ENCODE data around the gene PRDM16.
"Not testable (repeated sequence)": the region's sequence is repeated elsewhere in the genome, so short reads cannot be mapped to it uniquely, and the experiment has no call there.

The PRDM16 gene

GRCh38 chr1:3087049-3087448, 18.0 kb downstream of the PRDM16 start:
- H3K9me3 ChIP-seq (ENCODE audit: control insufficient read depth, insufficient read depth, low read depth, low read length), result no peaks in the 10 kb centered on the region
- TF ChIP-seq ZNF585B (tag by site-specific recombination; IDR thresholded peaks at IDR 0.05) (no peak), KLF8 (tag by site-specific recombination; IDR thresholded peaks at IDR 0.05) (peak; percentile 31; the same call in 1 of the 2 replicates), ZNF600 (tag by site-specific recombination; IDR thresholded peaks at IDR 0.05) (no peak), AEBP2 (tag by site-specific recombination; IDR thresholded peaks at IDR 0.05; ENCODE audit: borderline replicate concordance) (no peak), ZNF433 (tag by site-specific recombination; IDR thresholded peaks at IDR 0.05; ENCODE audit: low read depth) (no peak), KLF1 (tag by site-specific recombination; IDR thresholded peaks at IDR 0.05) (peak; percentile 63)
- CTCF ChIA-PET, result no interaction called here
- no peaks in the 10 kb centered on the region for H3K4me1 ChIP-seq (ENCODE audit: control insufficient read depth, insufficient read depth, low read length)
- POLR2A ChIA-PET, result no interaction called here
- H3K36me3 ChIP-seq (ENCODE audit: control insufficient read depth in 2 of 2, insufficient read depth in 1 of 2, low read length in 2 of 2), result peaks cover 0 to 13% of the 10 kb centered on the region in 2 experiments; a peak in 1 of 3 replicates
- no peak overlapping the region for H3K4me3 ChIP-seq (ENCODE audit: low read depth, low read length)
- H3K27ac ChIP-seq (ENCODE audit: extremely low read depth, low read depth, low read length), result no peak overlapping the region

GRCh38 chr1:3087946-3088668, 19.1 kb downstream of the PRDM16 start:
- CTCF ChIA-PET, result interaction anchor here (0.6 to 0.9 kb wide), 2 partner anchors 11 to 364 kb away, joined by 3 to 4 read pairs; no protein-coding TSS in a partner anchor
- H3K27ac ChIP-seq (ENCODE audit: extremely low read depth, low read depth, low read length); H3K4me3 ChIP-seq (ENCODE audit: low read depth, low read length); POLR2A ChIA-PET; H3K9me3 ChIP-seq (ENCODE audit: control insufficient read depth, insufficient read depth, low read depth, low read length); H3K4me1 ChIP-seq (ENCODE audit: control insufficient read depth, insufficient read depth, low read length): not testable (repeated sequence)
- H3K36me3 ChIP-seq (ENCODE audit: control insufficient read depth in 2 of 2, insufficient read depth in 1 of 2, low read length in 2 of 2), result peaks cover 0 to 13% of the 10 kb centered on the region in 2 experiments; a peak in 1 of 3 replicates
- peak; percentile 28; the same call in 1 of the 2 replicates for TF ChIP-seq ZBTB8A (tag by site-specific recombination; IDR thresholded peaks at IDR 0.05)
- TF ChIP-seq ZNF266 (tag by site-specific recombination; IDR thresholded peaks at IDR 0.05; ENCODE audit: low read depth), result 0 out of 2 replicates have a peak, but pooled peaks have one; percentile 25
- TF ChIP-seq ZNF518A (tag by site-specific recombination; conservative IDR thresholded peaks at IDR 0.05; ENCODE audit: low read depth), result peak; percentile 56; the same call in 1 of the 2 replicates
- TF ChIP-seq, protein P1, sequence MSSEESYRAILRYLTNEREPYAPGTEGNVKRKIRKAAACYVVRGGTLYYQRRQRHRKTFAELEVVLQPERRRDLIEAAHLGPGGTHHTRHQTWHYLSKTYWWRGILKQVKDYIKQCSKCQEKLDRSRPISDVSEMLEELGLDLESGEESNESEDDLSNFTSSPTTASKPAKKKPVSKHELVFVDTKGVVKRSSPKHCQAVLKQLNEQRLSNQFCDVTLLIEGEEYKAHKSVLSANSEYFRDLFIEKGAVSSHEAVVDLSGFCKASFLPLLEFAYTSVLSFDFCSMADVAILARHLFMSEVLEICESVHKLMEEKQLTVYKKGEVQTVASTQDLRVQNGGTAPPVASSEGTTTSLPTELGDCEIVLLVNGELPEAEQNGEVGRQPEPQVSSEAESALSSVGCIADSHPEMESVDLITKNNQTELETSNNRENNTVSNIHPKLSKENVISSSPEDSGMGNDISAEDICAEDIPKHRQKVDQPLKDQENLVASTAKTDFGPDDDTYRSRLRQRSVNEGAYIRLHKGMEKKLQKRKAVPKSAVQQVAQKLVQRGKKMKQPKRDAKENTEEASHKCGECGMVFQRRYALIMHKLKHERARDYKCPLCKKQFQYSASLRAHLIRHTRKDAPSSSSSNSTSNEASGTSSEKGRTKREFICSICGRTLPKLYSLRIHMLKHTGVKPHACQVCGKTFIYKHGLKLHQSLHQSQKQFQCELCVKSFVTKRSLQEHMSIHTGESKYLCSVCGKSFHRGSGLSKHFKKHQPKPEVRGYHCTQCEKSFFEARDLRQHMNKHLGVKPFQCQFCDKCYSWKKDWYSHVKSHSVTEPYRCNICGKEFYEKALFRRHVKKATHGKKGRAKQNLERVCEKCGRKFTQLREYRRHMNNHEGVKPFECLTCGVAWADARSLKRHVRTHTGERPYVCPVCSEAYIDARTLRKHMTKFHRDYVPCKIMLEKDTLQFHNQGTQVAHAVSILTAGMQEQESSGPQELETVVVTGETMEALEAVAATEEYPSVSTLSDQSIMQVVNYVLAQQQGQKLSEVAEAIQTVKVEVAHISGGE (tag by site-specific recombination; conservative IDR thresholded peaks at IDR 0.05; ENCODE audit: low read depth), result 0 out of 2 replicates have a peak, but pooled peaks have one; percentile 35
- peak; percentile 76; the same call in 1 of the 2 replicates for TF ChIP-seq ZNF394 (tag by site-specific recombination; IDR thresholded peaks at IDR 0.05; ENCODE audit: borderline replicate concordance)
- TF ChIP-seq ZNF426 (tag by site-specific recombination; IDR thresholded peaks at IDR 0.05), result peak; percentile 45
- peak; percentile 34; the same call in 1 of the 2 replicates for TF ChIP-seq ZNF623 (tag by site-specific recombination; IDR thresholded peaks at IDR 0.05)
